ENCODE results near the gene HERC2.
"Not testable (repeated sequence)": the region's sequence is repeated elsewhere in the genome, so short reads cannot be mapped to it uniquely, and the experiment has no call there.

GRCh38 chr15:28319725-28320124 is 2.3 kb downstream of the HERC2 start:
- TF ChIP-seq CTCF (IDR thresholded peaks at IDR 0.05); REST (IDR thresholded peaks at IDR 0.05; ENCODE audit: insufficient read depth in 1 of 2, low read depth in 2 of 2, low read length in 1 of 2); TCF7L2 (IDR thresholded peaks at IDR 0.05; ENCODE audit: low read depth, low read length); SIN3A (IDR thresholded peaks at IDR 0.05; ENCODE audit: borderline replicate concordance, insufficient read depth, low read depth, low read length); POLR2AphosphoS5 (IDR thresholded peaks at IDR 0.05; ENCODE audit: low read depth, low read length): not testable (repeated sequence)
